HS-5 (cell line): ENCODE results near the gene SFI1.

Experiments
- DNase-seq: peaks from one replicate; pipeline ENCODE4 v3.0.0-alpha.2; 2012; ENCODE audit warnings: low read depth

Gene SFI1

GRCh38 chr22:31595271-31595670 lies 98.9 kb downstream of the SFI1 start:
- no peak for DNase-seq

DNA sequence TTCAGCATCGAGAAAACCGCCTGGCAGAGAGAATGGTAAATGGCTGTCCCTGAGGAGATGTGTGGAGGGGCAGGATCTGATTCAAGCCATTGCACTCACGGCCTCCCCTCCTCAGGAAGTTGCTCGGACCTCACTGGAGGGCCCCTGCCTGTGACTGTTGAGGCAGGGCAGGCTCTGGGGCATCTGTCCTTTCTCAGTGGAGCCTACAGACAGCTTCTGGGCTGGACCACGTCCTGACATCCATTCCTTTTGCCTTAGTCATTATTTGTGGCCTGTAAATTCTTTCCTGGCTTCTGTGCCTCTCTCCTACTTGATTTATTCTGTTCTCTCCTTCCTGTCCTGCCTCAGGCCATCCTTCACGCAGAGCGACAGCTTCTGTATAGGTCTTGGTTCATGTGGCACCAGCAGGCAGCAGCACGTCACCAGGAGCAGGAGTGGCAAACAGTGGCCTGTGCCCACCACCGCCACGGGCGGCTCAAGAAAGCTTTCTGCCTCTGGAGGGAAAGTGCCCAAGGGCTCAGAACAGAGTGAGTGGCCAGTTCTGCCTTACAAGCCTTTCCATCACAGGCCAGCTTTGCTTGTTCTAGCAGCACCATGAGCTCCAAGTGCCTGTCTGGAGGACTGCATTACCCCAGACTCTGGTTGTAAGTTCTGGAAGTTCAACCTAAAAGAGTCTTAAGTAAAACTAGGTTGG lies 106.1 kb downstream of the SFI1 start:
- DNase-seq = peak; percentile 56

- no peak for DNase-seq
Measured at GRCh38 chr22:31603081-31603525, 106.8 kb downstream of the SFI1 start.

DNA sequence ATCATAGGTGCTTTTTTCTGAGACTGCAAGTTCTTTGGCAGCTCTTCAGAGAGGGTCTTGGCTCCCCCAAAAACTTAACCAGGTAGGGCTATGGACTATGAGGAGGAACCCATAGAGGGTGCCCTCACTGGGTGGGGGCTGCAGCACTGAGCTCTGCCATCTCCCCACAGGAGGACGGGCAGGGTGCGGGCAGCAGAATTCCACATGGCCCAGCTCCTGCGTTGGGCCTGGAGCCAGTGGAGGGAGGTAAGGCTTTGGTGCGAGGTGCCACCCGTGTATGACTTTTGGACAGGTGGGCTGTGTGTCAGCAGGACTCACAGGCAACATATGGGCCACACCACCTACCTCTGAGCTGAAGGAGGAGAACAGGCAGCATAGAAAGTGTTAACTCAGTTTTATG lies 107.2 kb downstream of the SFI1 start:
- no peak for DNase-seq

- DNase-seq = no peak
Measured at GRCh38 chr22:31604137-31604705, 107.9 kb downstream of the SFI1 start.

GRCh38 chr22:31604746-31605705 lies 108.7 kb downstream of the SFI1 start:
- no peak for DNase-seq

- DNase-seq = no peak
Measured at GRCh38 chr22:31605851-31606585, 109.7 kb downstream of the SFI1 start.

DNA sequence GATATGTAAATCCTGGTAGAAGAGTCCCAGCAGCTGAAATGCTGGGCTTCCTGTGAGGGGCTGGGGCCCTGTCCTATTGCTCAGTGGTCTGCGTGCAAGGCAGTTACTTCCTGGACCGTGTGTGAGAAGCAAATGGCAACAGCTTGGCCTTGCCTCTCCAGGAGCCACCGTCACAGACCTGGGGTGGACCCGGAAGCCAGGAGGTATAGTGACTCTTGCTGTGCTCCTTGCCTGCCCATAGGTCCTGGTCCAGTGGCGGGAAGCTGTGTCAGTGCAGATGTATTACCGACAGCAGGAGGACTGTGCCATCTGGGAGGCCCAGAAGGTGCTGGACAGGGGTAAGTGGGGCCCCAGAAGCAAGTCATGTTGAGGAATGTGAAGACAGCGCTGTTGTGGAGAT lies 111.4 kb downstream of the SFI1 start:
- no peak for DNase-seq

GRCh38 chr22:31609716-31610115 lies 113.4 kb downstream of the SFI1 start:
- DNase-seq = no peak

- no peak for DNase-seq
Measured at GRCh38 chr22:31610611-31611010, 114.3 kb downstream of the SFI1 start.

- DNase-seq = no peak
Measured at GRCh38 chr22:31611061-31611760, 114.9 kb downstream of the SFI1 start.

DNA sequence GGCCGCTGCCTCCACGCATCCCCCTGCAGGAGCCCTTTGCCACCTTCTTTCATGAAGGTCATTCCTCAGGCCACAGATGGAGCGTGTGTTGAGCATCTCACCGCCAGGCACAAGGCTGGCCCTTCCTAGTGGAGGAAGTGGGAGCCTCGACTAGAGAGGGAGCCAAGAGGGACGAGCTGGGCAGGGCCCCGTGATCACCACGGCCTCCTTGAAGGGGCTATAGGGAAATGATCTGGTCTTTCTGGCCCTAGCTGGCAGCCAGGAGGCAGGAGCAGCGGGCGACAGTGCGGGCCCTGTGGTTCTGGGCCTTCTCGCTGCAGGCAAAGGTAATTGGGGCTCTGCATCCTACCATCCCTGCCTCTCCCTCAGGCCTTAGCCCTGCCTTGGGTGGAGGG lies 116.6 kb downstream of the SFI1 start:
- DNase-seq = no peak

GRCh38 chr22:31613286-31613903 lies 117.1 kb downstream of the SFI1 start:
- DNase-seq = no peak

DNA sequence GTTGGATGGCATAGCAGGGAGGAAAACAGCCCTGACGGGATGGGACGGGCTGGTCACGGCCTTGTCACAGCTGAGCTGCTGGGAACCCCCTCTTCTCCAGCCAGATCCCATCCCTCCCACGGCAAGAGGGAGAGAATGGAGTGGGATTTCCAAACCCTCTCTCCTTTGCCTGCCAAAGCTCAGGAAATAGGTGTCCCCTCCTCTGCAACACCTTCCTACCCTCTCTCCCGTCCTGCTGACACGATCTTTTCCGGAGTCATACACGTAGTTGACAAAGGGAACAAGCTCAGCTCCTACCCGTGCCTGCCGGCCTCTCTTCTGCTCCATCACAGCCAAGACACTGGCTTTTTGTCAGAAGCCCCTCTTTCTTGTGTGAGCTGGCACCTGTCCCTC lies 117.6 kb downstream of the SFI1 start:
- DNase-seq = no peak

DNA sequence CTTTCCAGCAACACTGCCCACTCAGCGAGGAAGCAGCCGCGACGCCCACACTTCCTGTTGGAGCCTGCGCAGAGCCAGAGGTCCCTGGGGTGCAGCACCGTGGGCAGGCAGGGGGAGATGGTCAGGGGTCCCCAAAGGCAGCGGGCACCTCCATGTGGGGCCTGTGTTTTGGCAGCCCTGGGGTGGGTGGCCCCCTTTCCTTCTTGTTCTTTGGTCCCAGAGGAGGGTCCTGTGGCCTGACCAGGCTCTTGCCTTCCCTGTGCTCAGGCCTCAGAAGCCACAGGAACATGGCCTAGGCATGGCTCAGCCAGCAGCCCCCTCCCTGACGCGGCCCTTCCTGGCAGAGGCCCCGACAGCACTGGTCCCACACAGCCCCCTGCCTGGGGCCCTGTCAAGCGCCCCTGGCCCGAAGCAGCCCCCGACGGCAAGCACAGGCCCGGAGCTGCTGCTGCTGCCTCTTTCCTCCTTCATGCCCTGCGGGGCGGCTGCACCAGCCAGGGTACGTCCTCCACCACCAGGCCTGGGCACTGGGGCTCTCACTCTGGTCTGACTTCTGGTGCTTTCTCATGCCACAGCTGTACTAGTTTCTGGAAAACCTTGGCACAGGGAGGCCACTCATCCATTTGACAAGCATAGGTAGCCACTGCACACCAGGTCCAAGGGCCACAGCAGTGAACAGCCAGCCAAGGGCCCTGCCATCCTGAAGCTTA lies 118.6 kb downstream of the SFI1 start:
- DNase-seq = no peak

GRCh38 chr22:31615491-31615860 lies 119.1 kb downstream of the SFI1 start:
- no peak for DNase-seq

GRCh38 chr22:31615940-31616314 lies 119.6 kb downstream of the SFI1 start:
- DNase-seq = no peak

GRCh38 chr22:31616315-31616980 lies 120.1 kb downstream of the SFI1 start:
- DNase-seq = no peak

DNA sequence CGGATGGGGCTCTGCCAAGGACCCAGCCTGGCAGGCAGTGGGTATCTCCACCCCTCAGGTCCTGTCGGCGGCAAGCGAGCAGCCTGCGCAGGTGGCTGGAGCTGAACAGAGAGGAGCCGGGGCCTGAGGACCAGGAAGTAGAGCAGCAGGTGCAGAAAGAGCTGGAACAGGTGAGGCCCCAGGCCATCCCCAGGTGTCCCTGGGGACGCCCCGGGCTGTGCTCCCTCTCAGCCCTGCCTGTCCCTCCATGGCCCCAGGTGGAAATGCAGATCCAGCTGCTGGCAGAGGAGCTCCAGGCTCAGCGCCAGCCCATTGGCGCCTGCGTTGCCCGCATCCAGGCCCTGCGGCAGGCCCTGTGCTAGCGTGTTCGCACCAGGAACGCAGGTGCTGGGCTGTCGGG lies 121.7 kb downstream of the SFI1 start:
- no peak for DNase-seq
